GM18511 (cell line): ENCODE data around the gene IWS1.
A peak's percentile ranks its signal among the peaks of the same experiment; 100 is the strongest.
"Not testable (repeated sequence)": the region's sequence is repeated elsewhere in the genome, so short reads cannot be mapped to it uniquely, and the experiment has no call there.

Experiments used
- ATAC-seq: cut with Tn5 transposase; IDR thresholded peaks from one replicate; pipeline ENCODE4 v1.9.1; 2021; ENCODE audit warnings: mild to moderate bottlenecking, moderate library complexity; ENCODE audit not compliant: unreplicated experiment

IWS1 gene

GRCh38 chr2:127530245-127531140 lies 4.2 kb upstream of the IWS1 start:
- ATAC-seq = no peak

DNA sequence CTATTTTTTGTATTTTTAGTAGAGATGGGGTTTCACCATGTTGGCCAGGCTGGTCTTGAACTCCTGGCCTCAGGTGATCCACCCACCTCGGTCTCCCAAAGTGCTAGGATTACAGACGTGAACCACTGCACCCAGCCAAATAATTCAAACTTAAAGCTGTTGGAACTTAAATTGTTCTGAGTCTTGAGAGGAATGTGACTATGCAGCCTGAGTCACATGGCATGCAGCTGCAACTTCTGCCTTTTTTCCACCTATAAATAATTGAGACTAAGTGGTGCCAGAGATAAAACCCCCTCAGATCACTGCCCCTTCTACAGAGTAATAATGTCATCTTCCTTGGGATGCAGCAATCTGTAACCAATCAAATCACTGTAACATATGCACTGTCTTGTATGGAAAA lies 3.1 kb upstream of the IWS1 start:
- ATAC-seq = not testable (repeated sequence)

- no peak for ATAC-seq
Measured at GRCh38 chr2:127528487-127528886, 2.2 kb upstream of the IWS1 start.

GRCh38 chr2:127527001-127527804 lies 914 bp upstream of the IWS1 start:
- peak; percentile 16 for ATAC-seq

DNA sequence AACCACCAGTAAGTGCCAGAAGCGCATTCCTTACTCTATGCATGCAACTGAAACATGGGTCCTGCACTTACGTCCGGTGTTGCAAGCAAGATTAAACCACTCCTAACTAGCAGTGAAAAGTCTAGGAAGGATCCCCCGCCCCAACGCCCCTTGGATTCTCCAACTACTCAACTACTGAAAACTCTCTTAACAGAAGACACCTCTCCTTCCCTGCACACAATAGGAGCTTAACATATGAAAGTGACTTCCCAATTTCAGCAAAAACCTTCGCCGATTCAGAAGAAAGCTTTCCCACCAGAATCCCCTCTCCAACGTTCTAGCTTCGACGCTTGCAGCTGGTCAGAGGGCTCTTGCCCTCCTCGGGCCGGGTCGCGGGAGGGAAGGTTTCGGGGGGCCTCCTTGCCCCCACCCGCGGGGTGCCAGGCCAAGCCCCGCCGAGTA lies 578 bp downstream of the IWS1 start:
- ATAC-seq = peak; percentile 6

- not testable (repeated sequence) for ATAC-seq
Measured at GRCh38 chr2:127524198-127524834, 2.0 kb downstream of the IWS1 start.

- no peak for ATAC-seq
Measured at GRCh38 chr2:127523269-127523939, 2.9 kb downstream of the IWS1 start.

DNA sequence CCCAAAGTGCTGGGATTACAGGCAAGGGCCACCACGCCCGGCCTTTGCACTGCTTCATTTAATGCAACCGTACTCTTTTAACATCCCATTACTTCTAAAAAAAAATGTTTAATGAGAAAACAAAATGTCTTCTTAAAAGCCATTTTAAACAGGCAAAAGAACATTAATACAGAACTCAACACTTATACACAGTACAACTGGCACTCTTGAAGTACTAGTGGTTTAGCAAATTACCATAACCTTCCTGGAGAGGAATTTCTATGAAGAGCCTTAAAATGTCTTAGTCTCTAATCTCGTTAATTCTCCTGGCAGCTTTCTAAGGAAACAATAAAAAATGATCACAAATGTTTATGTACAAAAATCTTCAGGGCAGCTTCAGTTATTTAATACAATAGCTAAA lies 5.9 kb downstream of the IWS1 start:
- no peak for ATAC-seq

GRCh38 chr2:127517465-127517864 lies 8.8 kb downstream of the IWS1 start:
- no peak for ATAC-seq

GRCh38 chr2:127516041-127516762 lies 10.1 kb downstream of the IWS1 start:
- ATAC-seq = no peak

GRCh38 chr2:127515383-127515915 lies 10.8 kb downstream of the IWS1 start:
- ATAC-seq = no peak

- no peak for ATAC-seq
Measured at GRCh38 chr2:127514485-127514884, 11.8 kb downstream of the IWS1 start.

DNA sequence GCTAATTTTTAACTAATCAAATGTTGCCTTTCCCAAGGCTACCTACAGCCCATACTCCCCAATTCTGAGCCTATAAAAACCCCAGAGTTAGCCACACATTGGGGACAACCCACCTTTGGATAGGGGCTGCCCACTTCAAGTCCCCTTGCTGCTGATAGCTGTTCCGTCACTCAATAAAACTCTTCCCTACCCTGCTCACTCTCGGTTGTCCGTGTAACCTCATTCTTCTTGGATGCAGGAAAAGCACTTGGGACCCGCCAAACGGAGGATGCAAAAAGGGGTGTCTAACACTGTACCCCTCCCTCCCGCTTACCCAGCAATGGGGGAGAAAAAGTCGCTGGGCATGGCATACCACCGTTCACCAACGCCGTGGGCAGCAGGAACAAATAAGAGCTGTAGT lies 12.2 kb downstream of the IWS1 start:
- ATAC-seq = no peak

- no peak for ATAC-seq
Measured at GRCh38 chr2:127512362-127512761, 13.9 kb downstream of the IWS1 start.

GRCh38 chr2:127511917-127512316 lies 14.4 kb downstream of the IWS1 start:
- ATAC-seq = no peak

GRCh38 chr2:127511090-127511695 lies 15.1 kb downstream of the IWS1 start:
- no peak for ATAC-seq

- no peak for ATAC-seq
Measured at GRCh38 chr2:127510073-127510472, 16.2 kb downstream of the IWS1 start.

DNA sequence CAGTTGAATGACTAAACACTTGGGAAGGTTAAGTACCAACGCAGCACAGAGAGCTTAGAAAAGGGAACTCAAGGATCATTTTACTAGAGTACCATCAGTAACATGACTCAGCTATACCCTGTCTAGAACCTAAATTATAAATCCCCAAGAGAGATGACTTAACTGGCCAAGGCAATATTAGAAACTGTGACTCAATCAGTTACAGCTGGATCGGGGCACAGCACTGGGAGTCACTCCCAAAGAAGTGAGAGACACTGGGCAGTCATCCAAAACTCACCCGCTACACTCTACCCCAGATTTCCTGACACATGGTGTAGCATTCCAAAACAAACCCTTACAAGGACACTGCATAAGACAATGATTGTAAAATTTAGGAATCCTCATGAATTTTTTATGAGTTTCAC lies 17.7 kb downstream of the IWS1 start:
- ATAC-seq = peak; percentile 64

DNA sequence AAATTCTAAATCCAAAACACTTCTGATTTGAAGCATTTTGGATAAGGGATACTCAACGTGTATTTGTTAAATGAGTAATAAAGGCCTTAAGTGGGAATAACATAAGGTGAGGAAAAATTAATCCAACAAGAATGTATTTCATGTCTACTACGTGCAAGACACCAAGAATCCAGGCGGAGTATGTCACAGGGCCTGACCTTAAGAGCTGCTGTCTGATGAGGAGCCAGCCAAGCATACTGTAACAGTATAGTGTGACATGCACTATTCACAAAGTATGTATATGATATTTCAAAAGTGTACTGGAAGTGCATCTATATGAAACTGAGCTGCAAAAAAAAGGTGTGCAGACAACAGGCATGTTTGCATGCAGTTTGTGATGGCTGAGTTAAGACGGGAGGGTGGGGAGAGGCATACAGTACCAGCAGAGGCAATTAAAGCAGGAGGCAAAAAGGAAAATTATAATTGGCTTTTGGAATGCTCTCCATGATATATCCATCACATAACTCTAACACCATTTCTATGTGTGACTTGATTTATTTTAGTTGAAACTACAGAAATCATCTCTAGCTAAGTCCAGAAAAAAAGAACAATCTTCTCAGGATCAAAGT lies 18.2 kb downstream of the IWS1 start:
- ATAC-seq = no peak
